Activated B cell treated with CpG ODN at 0.5 μM for 24 hours (primary cell): ENCODE results near the gene CD70. TPM values are rescaled to one million over a fixed set of nuclear protein-coding genes. Genes with fewer than 3 reads are reported as not detected.
"Not testable (repeated sequence)": the region's sequence is repeated elsewhere in the genome, so short reads cannot be mapped to it uniquely, and the experiment has no call there.

Source experiments
- ATAC-seq: fragments of 200-7000 bp; cut with Tn5 transposase; one replicate; pipeline ENCODE4 v1.10.0; 2021; ENCODE audit warnings: low read depth, mild to moderate bottlenecking, moderate library complexity
- CTCF ChIA-PET: fragments of 350-600 bp; sonication (Branson Sonifier 250); formaldehyde crosslinking; loops from one replicate; lab custom pipeline; 2021; ENCODE audit warnings: antibody characterized with exemption; lab: Charles Lee
- POLR2A ChIA-PET: fragments of 350-600 bp; sonication (Branson Sonifier 250); formaldehyde crosslinking; loops from one replicate; lab custom pipeline; 2021; ENCODE audit warnings: antibody characterized with exemption; lab: Charles Lee
- DNase-seq: peaks from one replicate; pipeline ENCODE4 v3.0.0; 2022
- H3K27ac Mint-ChIP-seq: one replicate; pipeline ENCODE4 v1.8.0; 2020; ENCODE audit warnings: mixed read lengths
- H3K27me3 Mint-ChIP-seq: one replicate; pipeline ENCODE4 v1.8.0; 2021; ENCODE audit warnings: mixed read lengths
- H3K36me3 Mint-ChIP-seq: one replicate; pipeline ENCODE4 v1.8.0; 2021; ENCODE audit warnings: low read depth, mixed read lengths
- H3K4me1 Mint-ChIP-seq: one replicate; pipeline ENCODE4 v1.8.0; 2021; ENCODE audit warnings: mixed read lengths
- H3K4me3 Mint-ChIP-seq: one replicate; pipeline ENCODE4 v1.8.0; 2020; ENCODE audit warnings: mild to moderate bottlenecking, mixed read lengths
- H3K9me3 Mint-ChIP-seq: one replicate; pipeline ENCODE4 v1.8.0; 2020; ENCODE audit warnings: mixed read lengths
- CTCF ChIP-seq: fragments of 200-600 bp; IDR thresholded peaks from one replicate; pipeline ENCODE4 v1.8.0; 2022; ENCODE audit warnings: antibody characterized with exemption, mild to moderate bottlenecking
- intact Hi-C: fragments of 100-400 bp; cut with micrococcal nuclease; formaldehyde crosslinking; loops from one replicate; pipeline ENCODE4 v1.15.1; 2024
- total RNA-seq: library from RNA; stranded (reverse); gene quantifications from 2 replicates; pipeline ENCODE4 v1.2.3, GENCODE V29; 2022

Gene CD70
- total RNA-seq, 1 donor from 2014 or later = 29.3 TPM

- Mint-ChIP-seq H3K27ac (no peak overlapping the region), H3K27me3 (peaks cover 26% of the 10 kb centered on the region), H3K9me3 (peaks cover 2% of the 10 kb centered on the region), H3K4me3 (no peak overlapping the region), H3K4me1 (no peaks in the 10 kb centered on the region), H3K36me3 (no peaks in the 10 kb centered on the region)
- DNase-seq (no peak), ATAC-seq (no peak)
- intact Hi-C loops = no loop called here
- ChIA-PET CTCF (no interaction called here), POLR2A (no interaction called here)
- no peak for TF ChIP-seq CTCF
Observed at GRCh38 chr19:6610934-6611852, 20.2 kb upstream of the CD70 start.

GRCh38 chr19:6608940-6609339, 18.0 kb upstream of the CD70 start:
- H3K27ac Mint-ChIP-seq = no peak overlapping the region
- POLR2A ChIA-PET = interaction anchor here (0.8 kb wide), 1 partner anchor 22 kb away, joined by 3 read pairs; no protein-coding TSS in a partner anchor
- no peak for TF ChIP-seq CTCF
- DNase-seq (no peak), ATAC-seq (peak; percentile 31)
- H3K36me3 Mint-ChIP-seq = no peaks in the 10 kb centered on the region
- H3K4me3 Mint-ChIP-seq = no peak overlapping the region
- CTCF ChIA-PET = no interaction called here
- intact Hi-C loops = no loop called here
- H3K4me1 Mint-ChIP-seq = peaks cover 8% of the 10 kb centered on the region
- H3K27me3 Mint-ChIP-seq = peaks cover 19% of the 10 kb centered on the region
- H3K9me3 Mint-ChIP-seq = peaks cover 2% of the 10 kb centered on the region

- H3K9me3 Mint-ChIP-seq, intact Hi-C loops, H3K36me3 Mint-ChIP-seq, POLR2A ChIA-PET, H3K27ac Mint-ChIP-seq, CTCF ChIA-PET, DNase-seq, H3K4me3 Mint-ChIP-seq, ATAC-seq: not testable (repeated sequence)
- Mint-ChIP-seq H3K4me1 (peaks cover 14% of the 10 kb centered on the region), H3K27me3 (peaks cover 19% of the 10 kb centered on the region)
Observed at GRCh38 chr19:6608146-6608545, 17.2 kb upstream of the CD70 start.

- H3K27me3 Mint-ChIP-seq = peaks cover 10% of the 10 kb centered on the region
- ATAC-seq, H3K9me3 Mint-ChIP-seq, H3K27ac Mint-ChIP-seq, H3K4me3 Mint-ChIP-seq, H3K36me3 Mint-ChIP-seq, intact Hi-C loops, DNase-seq, CTCF ChIA-PET: not testable (repeated sequence)
- POLR2A ChIA-PET = interaction anchor here (0.6 kb wide), 1 partner anchor 85 kb away, joined by 5 read pairs; no protein-coding TSS in a partner anchor
- peaks cover 26% of the 10 kb centered on the region for H3K4me1 Mint-ChIP-seq
Observed at GRCh38 chr19:6606276-6607070, 15.5 kb upstream of the CD70 start.

- POLR2A ChIA-PET = no interaction called here
- no peak for ATAC-seq
- DNase-seq = no peak
- no peak for TF ChIP-seq CTCF
- Mint-ChIP-seq H3K4me1 (peaks cover 42% of the 10 kb centered on the region), H3K27ac (no peak overlapping the region), H3K27me3 (peaks cover 2% of the 10 kb centered on the region), H3K4me3 (no peak overlapping the region), H3K36me3 (no peaks in the 10 kb centered on the region), H3K9me3 (no peaks in the 10 kb centered on the region)
- intact Hi-C loops = loop anchor here (2.0 kb wide), 1 partner anchor 16 kb away; no protein-coding TSS in a partner anchor
- CTCF ChIA-PET = interaction anchor here (1.1 to 1.2 kb wide), 2 partner anchors 26 to 29 kb away, joined by 3 read pairs; no protein-coding TSS in a partner anchor
Observed at GRCh38 chr19:6604906-6605305, 14.0 kb upstream of the CD70 start.
